Esophagus muscularis mucosa (tissue), 2 donors: ENCODE results near the gene FAM131B.

Source experiments
- POLR2A ChIP-seq: fragments of 450-650 bp; IDR thresholded peaks from one replicate; pipeline ENCODE4 v1.6.1; 2017; ENCODE audit warnings: antibody characterized with exemption, moderate library complexity, mild to moderate bottlenecking, low read depth
- POLR2AphosphoS5 ChIP-seq, 2 donors: sonication (generic); formaldehyde crosslinking; IDR thresholded peaks; one replicate each; pipeline ENCODE4 v1.6.1; 2017; ENCODE audit warnings: antibody characterized with exemption in 2 of 2

- TF ChIP-seq POLR2A (no peak), POLR2AphosphoS5 (IDR thresholded peaks at IDR 0.05) (peak in 1 of 2 donors; percentile 70)
Observed at GRCh38 chr7:143384148-143384547, 21.6 kb upstream of the FAM131B start.
